WTC11 (cell line): ENCODE data around the gene PPOX.
A peak's percentile ranks its signal among the peaks of the same experiment; 100 is the strongest.

Experiments used
- AR ChIP-seq: fragments of 250-450 bp; sonication (Bioruptor Pico); IDR thresholded peaks from 2 replicates; pipeline ENCODE4 v1.9.0; 2021; ENCODE audit warnings: mild to moderate bottlenecking
- CREM ChIP-seq: sonication (generic); formaldehyde crosslinking; IDR thresholded peaks from 2 replicates; pipeline ENCODE4 v1.8.1; 2022; ENCODE audit warnings: mild to moderate bottlenecking, missing genetic modification reagents, moderate library complexity
- CTCF ChIP-seq: fragments of 200-600 bp; IDR thresholded peaks from 2 replicates; pipeline ENCODE4 v1.8.0; 2022; ENCODE audit warnings: antibody characterized with exemption
- ESRRA ChIP-seq: sonication (generic); formaldehyde crosslinking; IDR thresholded peaks from 2 replicates; pipeline ENCODE4 v1.8.1; 2022; ENCODE audit warnings: mild to moderate bottlenecking, missing genetic modification reagents, borderline replicate concordance
- SP1 ChIP-seq: sonication (generic); formaldehyde crosslinking; conservative IDR thresholded peaks from 2 replicates; pipeline ENCODE4 v1.8.1; 2022; ENCODE audit warnings: missing genetic modification reagents
- ZBTB21 ChIP-seq: sonication (generic); formaldehyde crosslinking; IDR thresholded peaks from 2 replicates; pipeline ENCODE4 v1.8.1; 2023; ENCODE audit warnings: mild to moderate bottlenecking, missing genetic modification reagents, borderline replicate concordance

- TF ChIP-seq ZBTB21 (no peak), AR (CRISPR knock-in tag) (no peak), CREM (CRISPR knock-in tag) (peak; percentile 95), ESRRA (0 out of 2 replicates have a peak, but pooled peaks have one; percentile 58), CTCF (no peak), SP1 (CRISPR knock-in tag) (peak; percentile 98)
Measured at GRCh38 chr1:161117759-161118581, 48.3 kb upstream of the PPOX start, which contains the start of the genes NIT1 and PFDN2.
